ENCODE results near the gene WWOX.
"Not testable (repeated sequence)": the region's sequence is repeated elsewhere in the genome, so short reads cannot be mapped to it uniquely, and the experiment has no call there.

WWOX gene

GRCh38 chr16:79217375-79218011, 1118.0 kb downstream of the WWOX start:
- no peak for DNase-seq

DNA sequence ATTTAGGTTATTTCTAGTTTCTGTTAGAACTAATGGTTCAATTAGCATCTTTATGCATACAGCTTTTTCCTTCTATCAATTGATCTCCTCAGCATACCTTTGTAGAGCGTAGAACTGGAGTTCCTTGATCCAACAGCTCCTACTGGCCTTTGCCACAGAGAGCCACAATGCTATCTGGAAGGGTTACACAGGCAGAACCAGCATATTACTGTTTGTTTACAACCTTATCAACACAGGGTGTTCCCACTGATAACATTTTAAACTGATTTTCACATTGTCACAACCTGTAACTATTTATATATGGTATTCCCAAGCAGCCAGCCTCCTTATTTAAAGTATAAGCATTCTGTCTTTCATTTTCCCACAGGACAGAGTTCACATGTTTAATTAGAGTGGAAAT, 1118.9 kb downstream of the WWOX start:
- DNase-seq = no peak

DNA sequence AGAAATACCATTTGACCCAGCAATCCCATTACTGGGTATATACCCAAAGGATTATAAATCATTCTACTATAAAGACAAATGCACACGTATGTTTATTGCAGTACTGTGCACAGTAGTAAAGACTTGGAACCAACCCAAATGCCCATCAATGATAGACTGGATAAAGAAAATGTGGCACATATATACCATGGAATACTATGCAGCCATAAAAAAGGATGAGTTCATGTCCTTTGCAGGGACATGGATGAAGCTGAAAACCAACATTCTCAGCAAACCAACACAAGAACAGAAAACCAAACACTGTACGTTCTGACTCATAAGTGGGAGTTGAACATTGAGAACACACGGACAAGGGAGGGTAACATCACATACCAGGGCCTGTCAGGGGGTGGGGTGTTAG, 1126.5 kb downstream of the WWOX start:
- DNase-seq = not testable (repeated sequence)

DNA sequence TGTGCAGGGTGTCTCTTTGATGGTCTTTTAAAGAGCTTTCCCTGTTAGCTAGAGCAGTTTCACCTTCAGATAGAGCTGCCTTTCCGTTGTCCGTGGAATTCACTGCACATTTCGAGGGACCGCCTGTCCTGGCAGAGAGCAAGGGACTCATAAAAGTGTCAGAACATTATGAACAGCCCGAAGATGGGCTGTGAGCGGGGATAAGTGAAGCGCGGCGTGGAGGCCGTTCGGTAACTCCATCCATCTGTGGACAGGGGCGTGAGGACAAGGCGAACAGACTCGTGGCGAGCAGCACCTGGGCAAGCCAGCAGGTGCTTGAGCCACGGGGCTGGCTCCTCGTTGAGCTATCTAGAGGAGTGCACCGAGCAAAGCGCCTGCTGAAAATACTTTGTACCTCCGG, 1129.9 kb downstream of the WWOX start:
- no peak for DNase-seq

DNA sequence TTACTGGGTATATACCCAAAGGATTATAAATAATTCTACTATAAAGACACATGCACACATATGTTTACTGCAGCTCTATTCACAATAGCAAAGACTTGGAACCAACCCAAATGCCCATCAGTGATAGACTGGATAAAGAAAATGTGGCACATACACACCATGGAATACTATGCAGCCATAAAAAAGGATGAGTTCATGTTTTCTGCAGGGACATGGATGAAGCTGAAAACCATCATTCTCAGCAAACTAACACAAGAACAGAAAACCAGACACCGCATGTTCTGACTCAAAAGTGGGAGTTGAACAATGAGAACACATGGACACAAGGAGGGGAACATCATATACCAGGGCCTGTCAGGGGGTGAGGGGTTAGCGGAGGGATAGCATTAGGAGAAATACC, 1146.2 kb downstream of the WWOX start:
- DNase-seq = not testable (repeated sequence)

DNA sequence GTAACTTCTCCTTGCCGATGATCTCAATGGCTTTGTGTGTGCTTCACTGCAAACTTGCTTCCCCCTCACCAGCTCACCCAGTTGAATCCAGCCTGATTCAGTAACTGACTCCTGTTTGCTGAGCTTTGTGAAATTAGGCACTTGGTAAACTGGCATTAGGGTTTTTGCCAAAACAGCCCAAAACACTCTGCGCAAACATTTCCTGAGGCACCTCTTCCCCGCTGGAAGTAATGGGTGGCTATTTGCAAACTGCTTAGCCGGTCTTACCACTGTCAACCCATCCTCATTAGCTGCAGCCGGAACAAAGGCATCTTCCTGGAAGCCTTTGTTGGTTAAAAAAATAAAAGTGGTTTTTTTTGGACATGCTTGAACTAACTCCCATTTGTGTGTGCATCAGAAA, 1147.9 kb downstream of the WWOX start:
- no peak for DNase-seq

DNA sequence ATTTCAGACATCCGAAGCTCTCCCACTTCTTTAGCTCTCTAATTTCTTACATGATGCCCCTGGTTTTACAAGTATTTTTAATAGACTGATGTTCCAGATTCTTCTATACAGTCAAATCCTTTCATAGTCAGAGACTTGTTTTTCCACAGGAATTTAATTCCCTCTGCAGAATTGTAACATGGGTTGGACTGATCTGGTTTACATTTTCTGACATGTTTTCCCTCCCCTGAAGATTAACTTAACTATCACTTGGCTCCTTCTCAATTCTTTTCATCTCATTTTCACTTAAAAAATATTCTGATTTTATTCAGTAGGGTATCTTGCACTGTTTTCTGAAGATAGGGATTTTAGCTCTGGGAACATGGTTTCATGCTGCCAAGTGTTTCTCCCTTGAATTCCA, 1148.9 kb downstream of the WWOX start:
- no peak for DNase-seq

- DNase-seq = no peak
These were observed 1151.1 kb downstream of the WWOX start for GRCh38 chr16:79250502-79251098.

- no peak for DNase-seq
These were observed 1153.7 kb downstream of the WWOX start for GRCh38 chr16:79253100-79253631.

DNA sequence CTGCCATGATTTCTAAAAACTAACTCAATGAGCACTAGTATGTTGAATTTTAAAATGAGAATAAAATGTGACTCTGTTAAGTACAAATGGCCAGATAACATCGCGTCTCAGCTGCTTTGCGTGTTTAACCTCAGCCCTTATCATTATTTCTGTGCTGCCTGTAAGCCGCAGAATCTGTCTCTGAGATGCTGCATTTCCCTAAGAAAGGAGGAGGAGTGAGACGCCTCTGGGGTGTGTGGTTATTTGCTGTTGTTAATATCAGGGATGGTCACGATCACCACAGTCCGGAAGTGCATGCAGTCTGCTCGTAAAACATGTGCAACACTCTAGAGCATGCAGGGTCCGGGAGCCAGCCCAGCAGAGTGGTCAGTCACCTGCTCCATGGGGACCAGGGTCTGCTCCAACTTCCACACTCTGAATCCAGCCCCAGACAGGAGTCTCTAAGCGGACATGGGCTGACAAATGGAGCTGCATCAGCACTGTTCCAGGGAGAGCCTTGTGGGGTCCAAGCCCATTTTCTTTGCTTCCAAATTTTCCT, 1158.6 kb downstream of the WWOX start:
- no peak for DNase-seq

GRCh38 chr16:79260890-79261289, 1161.4 kb downstream of the WWOX start:
- not testable (repeated sequence) for DNase-seq

DNA sequence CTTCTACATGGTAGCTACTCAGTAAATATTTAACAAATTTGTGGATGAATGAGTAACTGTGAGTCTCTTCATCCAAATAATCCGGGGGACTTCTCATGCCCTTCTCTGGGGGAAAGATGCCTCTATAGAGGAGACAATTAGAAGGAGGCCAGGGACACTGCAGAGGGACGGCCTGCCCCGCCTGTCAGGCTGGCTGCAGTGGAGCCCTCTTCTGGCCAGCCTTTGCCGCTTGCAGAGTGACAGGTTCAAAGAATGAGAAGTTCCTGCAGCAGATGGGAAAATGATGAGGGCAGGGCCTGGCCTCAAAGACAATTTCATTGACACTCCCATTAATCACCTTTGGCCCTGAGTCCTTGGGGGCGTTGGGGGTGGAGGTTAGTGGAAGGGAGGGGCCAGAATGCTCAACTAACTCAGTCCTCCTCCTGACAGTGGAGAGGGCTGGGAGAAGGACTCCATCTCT, 1162.1 kb downstream of the WWOX start:
- peak; percentile 6 for DNase-seq

DNA sequence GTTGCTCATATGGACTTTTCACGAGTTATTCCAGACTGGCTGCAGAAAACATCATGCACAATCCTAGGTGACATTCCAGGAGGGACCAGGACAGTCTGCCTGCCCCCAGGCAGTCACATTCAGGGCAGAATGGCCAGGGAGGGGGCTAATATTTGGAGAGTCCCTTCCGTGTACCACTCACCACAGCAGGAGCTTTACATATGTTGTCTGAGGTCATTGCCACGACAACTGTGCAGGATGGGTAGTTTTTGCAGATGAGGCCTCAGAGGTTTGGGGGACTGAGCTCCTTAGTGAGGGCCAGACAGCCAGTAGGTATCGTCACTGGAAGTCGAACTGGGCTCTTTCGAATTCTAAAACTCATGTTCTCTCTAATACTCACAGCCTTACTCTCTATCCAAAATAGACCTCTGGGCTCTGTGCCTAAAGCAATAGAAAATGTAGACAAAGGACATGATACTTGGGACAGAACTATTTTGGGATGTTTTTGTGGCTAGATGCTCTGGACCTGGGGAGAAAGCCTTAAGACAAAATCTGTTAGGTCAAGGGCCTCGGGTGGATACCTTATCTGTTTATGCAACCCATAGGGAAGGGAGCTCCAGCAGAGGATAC, 1162.6 kb downstream of the WWOX start:
- no peak for DNase-seq

All from NCI-H1436 (cell line).